Osteoblast (primary cell): ENCODE data around the gene LLGL2. TPM values are rescaled to one million over a fixed set of nuclear protein-coding genes. Genes with fewer than 3 reads are reported as not detected.

Source experiments
- DNase-seq: peaks from one replicate; pipeline ENCODE4 v3.0.0; 2011; ENCODE audit warnings: low spot score, mixed read lengths; ENCODE audit not compliant: insufficient read length; ENCODE audit errors: missing footprints
- H2AFZ ChIP-seq: 2 replicates; pipeline ENCODE4 v1.6.0; 2011; ENCODE audit warnings: mild to moderate bottlenecking, low read length
- H3K27ac ChIP-seq: 2 replicates; pipeline ENCODE4 v1.5.1; 2011; ENCODE audit warnings: mild to moderate bottlenecking, low read depth, low read length, moderate library complexity
- H3K27me3 ChIP-seq: 2 replicates; pipeline ENCODE4 v1.6.0; 2012; ENCODE audit warnings: mild to moderate bottlenecking, control low read depth, inconsistent platforms, low read length, moderate library complexity; ENCODE audit not compliant: insufficient read depth
- H3K36me3 ChIP-seq: 2 replicates; pipeline ENCODE4 v1.5.1; 2011; ENCODE audit warnings: mild to moderate bottlenecking, low read length, control low read depth, moderate library complexity; ENCODE audit not compliant: insufficient read depth
- H3K4me1 ChIP-seq: 2 replicates; pipeline ENCODE4 v1.5.1; 2011; ENCODE audit warnings: mild to moderate bottlenecking, low read length, control low read depth, moderate library complexity; ENCODE audit not compliant: insufficient read depth
- H3K4me2 ChIP-seq: 2 replicates; pipeline ENCODE4 v1.6.0; 2011; ENCODE audit warnings: mild to moderate bottlenecking, low read length; ENCODE audit not compliant: insufficient read depth
- H3K4me3 ChIP-seq: fragments of 200-600 bp; sonication (generic); 3 replicates; pipeline ENCODE4 v1.5.1; 2012; ENCODE audit warnings: mild to moderate bottlenecking, low read length, inconsistent platforms; ENCODE audit not compliant: insufficient read depth
- H3K79me2 ChIP-seq: 2 replicates; pipeline ENCODE4 v1.6.0; 2012; ENCODE audit warnings: mild to moderate bottlenecking, low read length, control low read depth, inconsistent platforms; ENCODE audit not compliant: insufficient read depth
- H3K9me3 ChIP-seq: 2 replicates; pipeline ENCODE4 v1.5.1; 2011; ENCODE audit warnings: low read depth, low read length, control low read depth
- H4K20me1 ChIP-seq: 2 replicates; pipeline ENCODE4 v1.6.0; 2012; ENCODE audit warnings: mild to moderate bottlenecking, low read length, control low read depth; ENCODE audit not compliant: insufficient read depth
- total RNA-seq: library from RNA; depleted of rRNA; stranded (reverse); fragments of >200 nt; gene quantifications from 2 replicates; pipeline ENCODE4 v1.2.3, GENCODE V29; 2012
- TF ChIP-seq, protein P1 (sequence below): IDR thresholded peaks from 2 replicates; pipeline ENCODE4 v1.5.1; 2011; ENCODE audit warnings: mild to moderate bottlenecking, low read depth, low read length, moderate library complexity; ENCODE audit errors: extremely low read depth

LLGL2 gene
- total RNA-seq, 1 donor = 0.36 TPM

- Histone ChIP-seq H3K27ac (no peak overlapping the region), H2AFZ (no peak overlapping the region), H3K27me3 (no peaks in the 10 kb centered on the region), H3K9me3 (no peaks in the 10 kb centered on the region), H3K79me2 (peaks cover 5% of the 10 kb centered on the region), H3K4me1 (peaks cover 4% of the 10 kb centered on the region), H4K20me1 (peaks cover 20% of the 10 kb centered on the region), H3K36me3 (no peaks in the 10 kb centered on the region), H3K4me2 (no peak overlapping the region), H3K4me3 (no peak overlapping the region)
- TF ChIP-seq, protein P1, sequence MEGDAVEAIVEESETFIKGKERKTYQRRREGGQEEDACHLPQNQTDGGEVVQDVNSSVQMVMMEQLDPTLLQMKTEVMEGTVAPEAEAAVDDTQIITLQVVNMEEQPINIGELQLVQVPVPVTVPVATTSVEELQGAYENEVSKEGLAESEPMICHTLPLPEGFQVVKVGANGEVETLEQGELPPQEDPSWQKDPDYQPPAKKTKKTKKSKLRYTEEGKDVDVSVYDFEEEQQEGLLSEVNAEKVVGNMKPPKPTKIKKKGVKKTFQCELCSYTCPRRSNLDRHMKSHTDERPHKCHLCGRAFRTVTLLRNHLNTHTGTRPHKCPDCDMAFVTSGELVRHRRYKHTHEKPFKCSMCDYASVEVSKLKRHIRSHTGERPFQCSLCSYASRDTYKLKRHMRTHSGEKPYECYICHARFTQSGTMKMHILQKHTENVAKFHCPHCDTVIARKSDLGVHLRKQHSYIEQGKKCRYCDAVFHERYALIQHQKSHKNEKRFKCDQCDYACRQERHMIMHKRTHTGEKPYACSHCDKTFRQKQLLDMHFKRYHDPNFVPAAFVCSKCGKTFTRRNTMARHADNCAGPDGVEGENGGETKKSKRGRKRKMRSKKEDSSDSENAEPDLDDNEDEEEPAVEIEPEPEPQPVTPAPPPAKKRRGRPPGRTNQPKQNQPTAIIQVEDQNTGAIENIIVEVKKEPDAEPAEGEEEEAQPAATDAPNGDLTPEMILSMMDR = no peak
- DNase-seq = peak; percentile 66
Observed at GRCh38 chr17:75478508-75478907, 47.0 kb upstream of the LLGL2 start.

DNA sequence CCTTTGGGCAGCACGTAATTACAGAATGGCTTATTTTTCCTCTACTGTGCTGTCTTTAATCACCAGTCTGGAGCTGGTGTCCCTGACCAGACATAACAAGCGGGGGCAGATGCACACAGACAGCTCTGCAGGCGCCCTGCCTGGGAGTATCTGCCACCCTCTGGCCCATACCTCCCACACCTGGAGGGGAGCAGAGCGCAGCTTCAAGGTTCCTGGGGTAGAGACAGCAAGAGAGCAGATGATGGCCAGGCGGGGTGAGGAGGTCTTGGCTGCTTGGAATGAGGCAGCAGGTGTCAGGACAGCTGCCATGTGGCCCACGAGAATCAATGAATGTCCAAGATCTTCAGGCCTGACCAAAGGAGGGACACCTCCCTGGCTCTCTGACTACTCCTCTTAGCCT lies 45.2 kb upstream of the LLGL2 start:
- no peaks in the 10 kb centered on the region for H3K36me3 ChIP-seq
- no peak overlapping the region for H3K4me2 ChIP-seq
- TF ChIP-seq, protein P1 = no peak
- H3K4me3 ChIP-seq = no peak overlapping the region
- peak; percentile 47 for DNase-seq
- H3K27me3 ChIP-seq = no peaks in the 10 kb centered on the region
- H3K9me3 ChIP-seq = no peaks in the 10 kb centered on the region
- peaks cover 4% of the 10 kb centered on the region for H3K4me1 ChIP-seq
- peaks cover 8% of the 10 kb centered on the region for H3K79me2 ChIP-seq
- peaks cover 16% of the 10 kb centered on the region for H4K20me1 ChIP-seq
- no peak overlapping the region for H2AFZ ChIP-seq
- no peak overlapping the region for H3K27ac ChIP-seq

DNA sequence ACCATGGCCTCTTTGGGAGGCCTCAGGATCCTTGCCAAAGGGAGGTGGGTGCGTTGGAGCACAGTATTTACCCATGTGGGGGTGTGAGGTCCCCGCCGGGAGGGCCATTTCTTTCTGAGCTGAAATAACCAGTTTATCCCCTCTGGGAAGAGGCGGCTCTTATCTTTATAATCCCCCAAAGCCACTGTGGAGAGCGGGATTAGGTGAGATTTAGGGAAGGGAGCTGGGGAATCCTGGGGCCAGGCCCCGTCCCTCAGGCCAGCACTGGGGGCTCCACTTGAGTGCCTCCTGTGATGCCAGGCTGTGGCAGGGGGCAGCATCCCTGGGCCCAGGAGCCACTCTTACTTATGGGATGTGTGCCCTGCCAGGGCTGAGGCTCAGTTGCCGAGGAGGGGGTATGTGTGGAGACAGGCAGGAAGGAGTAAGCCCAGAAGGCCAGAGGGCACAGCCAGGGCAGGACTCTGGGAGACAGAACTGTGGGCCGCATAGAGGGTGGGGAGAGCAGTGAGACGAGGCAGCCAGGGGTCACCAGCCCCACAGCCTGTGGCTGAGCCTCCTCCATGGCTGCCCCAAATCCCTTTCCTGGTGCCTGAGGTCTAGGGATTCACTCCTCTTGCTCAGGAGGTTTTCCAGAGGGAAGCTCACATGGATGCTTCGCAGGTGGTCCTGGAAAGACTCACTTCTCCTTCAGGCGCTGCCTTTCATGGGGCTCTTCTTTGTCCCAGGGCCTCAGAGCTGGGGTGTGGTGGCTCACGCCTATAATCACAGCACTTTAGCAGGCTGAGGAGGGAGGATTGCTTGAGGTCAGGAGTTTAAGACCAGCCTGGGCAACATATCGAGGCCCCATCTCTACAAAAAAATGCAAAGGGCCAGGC lies 44.1 kb upstream of the LLGL2 start:
- no peak overlapping the region for H3K4me3 ChIP-seq
- H2AFZ ChIP-seq = no peak overlapping the region
- no peaks in the 10 kb centered on the region for H3K4me1 ChIP-seq
- H3K27ac ChIP-seq = no peak overlapping the region
- DNase-seq = peak; percentile 78
- H3K79me2 ChIP-seq = peaks cover 8% of the 10 kb centered on the region
- H3K36me3 ChIP-seq = no peaks in the 10 kb centered on the region
- H3K9me3 ChIP-seq = no peaks in the 10 kb centered on the region
- H3K27me3 ChIP-seq = no peaks in the 10 kb centered on the region
- no peak overlapping the region for H3K4me2 ChIP-seq
- H4K20me1 ChIP-seq = peaks cover 9% of the 10 kb centered on the region
- TF ChIP-seq, protein P1 = no peak

DNA sequence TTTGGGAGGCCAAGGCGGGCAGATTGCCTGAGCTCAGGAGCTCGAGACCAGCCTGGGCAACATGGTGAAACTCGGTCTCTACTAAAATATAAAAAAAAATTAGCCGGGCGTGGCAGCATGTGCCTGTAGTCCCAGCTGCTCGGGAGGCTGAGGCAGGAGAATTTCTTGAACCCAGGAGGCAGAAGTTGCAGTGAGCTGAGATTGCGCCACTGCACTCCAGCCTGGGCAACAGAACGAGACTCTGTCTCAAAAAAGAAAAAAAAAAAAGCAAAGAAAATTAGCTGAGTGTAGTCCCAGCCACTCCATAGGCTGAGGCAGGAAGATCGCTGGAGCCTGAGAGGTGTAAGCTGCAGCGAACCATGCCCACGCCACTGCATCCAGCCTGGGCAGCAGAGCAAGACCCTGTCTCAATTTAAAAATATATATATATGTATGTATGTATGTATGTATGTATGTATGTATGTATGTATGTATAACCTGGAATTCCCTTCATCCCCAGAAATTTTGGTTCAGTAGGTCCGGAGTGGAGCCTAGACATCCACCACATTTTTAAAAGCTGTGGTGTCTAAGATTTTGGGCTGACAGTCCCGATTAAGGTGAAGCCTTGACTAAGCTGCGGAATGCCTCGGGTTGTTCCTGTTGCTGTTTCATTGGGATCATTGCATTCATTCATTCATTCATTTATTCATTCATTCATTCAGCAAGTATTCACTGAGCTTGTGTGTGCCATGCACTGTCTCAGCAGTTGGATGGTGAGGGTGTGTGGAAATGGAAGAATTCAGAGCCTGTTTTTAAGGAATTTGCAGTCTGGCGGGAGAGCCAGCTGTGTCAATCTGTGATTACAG lies 43.2 kb upstream of the LLGL2 start:
- no peak overlapping the region for H3K4me3 ChIP-seq
- TF ChIP-seq, protein P1 = no peak
- H4K20me1 ChIP-seq = peaks cover 4% of the 10 kb centered on the region
- DNase-seq = no peak
- H2AFZ ChIP-seq = no peak overlapping the region
- no peak overlapping the region for H3K4me2 ChIP-seq
- no peaks in the 10 kb centered on the region for H3K36me3 ChIP-seq
- H3K27me3 ChIP-seq = no peaks in the 10 kb centered on the region
- no peaks in the 10 kb centered on the region for H3K4me1 ChIP-seq
- peaks cover 8% of the 10 kb centered on the region for H3K79me2 ChIP-seq
- no peaks in the 10 kb centered on the region for H3K9me3 ChIP-seq
- H3K27ac ChIP-seq = no peak overlapping the region
